Activated naive CD4-positive, alpha-beta T cell treated with anti-CD3 and anti-CD28 coated beads, Interleukin-2, amount 50 U/mL, for 72 hours (primary cell): ENCODE measurements around the gene SERPINA3. TPM values are rescaled to one million over a fixed set of nuclear protein-coding genes. Genes with fewer than 3 reads are reported as not detected.
"Not testable (repeated sequence)": the region's sequence is repeated elsewhere in the genome, so short reads cannot be mapped to it uniquely, and the experiment has no call there.

Experiments used
- ATAC-seq, 2 donors: fragments of 150-1000 bp; cut with Tn5 transposase; 2 replicates each; pipeline ENCODE4 v1.10.0; 2021; ENCODE audit warnings: mild to moderate bottlenecking in 2 of 2, moderate library complexity in 2 of 2
- DNase-seq, 2 donors: peaks; one replicate each; pipeline ENCODE4 v3.0.0; 2021 to 2022; ENCODE audit warnings: low spot score in 2 of 2
- H3K27ac Mint-ChIP-seq, 2 donors: one replicate each; pipeline ENCODE4 v1.8.0; 2022; ENCODE audit warnings: mild to moderate bottlenecking in 2 of 2, mixed read lengths in 2 of 2
- H3K36me3 Mint-ChIP-seq, 2 donors: one replicate each; pipeline ENCODE4 v1.8.0; 2022; ENCODE audit warnings: mixed read lengths in 2 of 2
- H3K9me3 Mint-ChIP-seq, 2 donors: one replicate each; pipeline ENCODE4 v1.8.0; 2022; ENCODE audit warnings: mixed read lengths in 2 of 2
- total RNA-seq, 2 donors: library from RNA; stranded (reverse); gene quantifications; one replicate each; pipeline ENCODE4 v1.2.3, GENCODE V29; 2022

The SERPINA3 gene
- total RNA-seq, 2 donors from 2014 or later = not detected

DNA sequence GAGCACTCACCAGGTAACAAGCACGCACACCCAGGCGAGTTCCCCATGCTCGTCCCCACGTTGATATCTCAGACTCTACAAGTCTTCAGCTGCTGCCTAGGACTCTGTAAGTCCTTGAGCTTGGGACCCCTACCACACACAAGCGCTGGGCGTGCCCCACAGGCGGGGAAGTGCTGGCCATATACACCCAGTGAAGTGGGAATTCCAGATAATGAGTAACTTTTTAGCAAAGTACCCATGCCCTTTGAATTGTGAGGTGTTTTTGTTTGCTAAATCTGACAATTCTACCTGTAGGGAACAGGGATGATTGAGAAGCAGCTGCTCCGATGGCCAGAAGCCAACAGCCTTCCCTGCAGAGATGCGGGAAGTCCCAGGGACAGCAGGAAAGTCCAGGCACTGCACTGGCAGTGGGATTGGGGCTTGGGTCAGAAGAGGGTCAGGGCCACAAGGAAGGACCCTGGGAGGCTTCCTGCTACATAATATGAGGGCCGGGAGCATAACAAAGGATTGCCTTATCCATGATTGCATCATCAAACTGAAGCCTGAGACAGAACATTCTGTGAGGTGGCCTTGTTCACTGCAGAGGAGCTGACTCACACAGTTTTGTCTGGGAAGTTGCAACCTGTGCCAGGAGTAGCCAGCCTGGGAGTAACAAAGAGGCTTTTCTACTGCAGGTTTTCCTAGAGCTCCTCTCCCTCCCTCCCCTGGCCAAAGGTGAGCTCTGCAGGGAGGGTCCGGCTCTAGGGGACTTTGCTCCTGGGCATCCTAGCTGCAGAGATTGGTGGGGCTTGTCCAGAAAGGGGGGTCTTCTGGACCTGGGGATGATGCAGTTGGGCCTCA is 13.2 kb upstream of the SERPINA3 start:
- H3K27ac Mint-ChIP-seq = peak overlapping the region in 1 of 2 donors; percentile 52
- no peak for DNase-seq
- ATAC-seq = no peak

DNA sequence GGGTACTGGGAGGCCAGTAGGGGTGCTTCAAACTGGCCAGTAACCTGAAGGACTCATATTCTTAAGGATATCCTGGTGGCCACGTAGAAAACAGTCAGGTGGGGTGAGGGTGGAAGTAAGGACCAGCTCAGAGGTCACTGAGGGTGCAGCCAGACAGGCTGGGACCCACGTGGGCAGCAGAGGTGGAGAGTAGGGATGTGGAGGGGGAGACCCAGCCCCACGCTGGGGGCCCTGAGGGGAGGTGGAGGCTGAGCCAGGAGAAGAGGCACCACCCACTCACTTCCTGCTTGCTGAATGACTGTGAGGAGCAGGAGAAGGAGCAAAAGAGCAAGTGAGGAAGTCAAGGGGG is 12.6 kb upstream of the SERPINA3 start:
- H3K27ac Mint-ChIP-seq = peak overlapping the region in 1 of 2 donors; percentile 52
- ATAC-seq (no peak), DNase-seq (no peak)
- H3K36me3 Mint-ChIP-seq = no peaks in the 10 kb centered on the region
- no peaks in the 10 kb centered on the region for H3K9me3 Mint-ChIP-seq

More for the DNA sequence above, 13.2 kb upstream of the SERPINA3 start:
- Mint-ChIP-seq H3K36me3 (no peaks in the 10 kb centered on the region), H3K9me3 (no peaks in the 10 kb centered on the region)

DNA sequence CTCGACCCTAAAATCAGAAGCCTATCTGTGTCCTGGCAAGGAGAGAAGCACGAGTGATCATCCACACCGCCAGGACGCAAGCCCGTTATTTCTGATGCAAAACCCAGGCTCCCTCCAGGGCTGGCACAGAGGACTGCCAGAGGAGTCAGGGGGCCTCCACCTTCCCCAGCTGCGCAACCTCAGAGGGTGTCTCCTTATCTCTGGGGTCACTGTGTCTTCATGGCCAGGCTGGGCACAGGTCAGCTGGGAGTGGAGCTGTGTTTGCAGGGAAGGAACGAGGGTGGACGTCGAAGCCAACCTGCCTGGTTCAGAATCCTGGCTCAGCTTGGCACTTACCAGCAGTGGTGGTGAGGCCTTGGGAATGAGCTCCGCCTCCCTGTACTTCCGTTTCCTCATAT is 12.0 kb upstream of the SERPINA3 start:
- H3K27ac Mint-ChIP-seq = no peak overlapping the region
- ATAC-seq (no peak), DNase-seq (no peak)
- no peaks in the 10 kb centered on the region for H3K9me3 Mint-ChIP-seq
- H3K36me3 Mint-ChIP-seq = no peaks in the 10 kb centered on the region

DNA sequence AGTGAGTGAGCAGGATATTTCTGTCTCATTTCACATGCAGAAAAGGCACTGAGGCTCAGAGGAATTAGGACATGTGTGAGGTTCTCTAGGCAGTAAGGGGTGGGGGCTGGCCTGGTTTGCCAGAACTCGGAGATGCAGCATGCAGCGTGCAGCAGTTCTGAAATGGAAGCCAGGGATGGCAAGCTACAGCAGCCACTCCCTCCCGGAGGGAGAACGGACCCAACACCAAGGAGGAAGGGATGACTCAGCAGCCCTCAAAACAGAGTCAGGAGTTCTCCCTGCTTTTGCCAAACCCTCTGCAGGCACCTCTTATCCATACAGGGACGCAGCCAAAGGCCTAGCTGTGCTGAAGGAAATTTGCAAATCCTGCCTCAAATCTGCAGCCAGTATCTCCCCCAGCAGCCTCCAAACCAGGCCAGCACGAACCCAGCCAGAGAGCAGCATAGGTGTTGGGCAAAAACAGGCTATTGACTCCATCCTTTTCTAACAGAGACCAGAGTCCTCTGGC is 10.3 kb upstream of the SERPINA3 start:
- Mint-ChIP-seq H3K27ac (no peak overlapping the region), H3K9me3 (no peaks in the 10 kb centered on the region), H3K36me3 (no peaks in the 10 kb centered on the region)
- no peak for ATAC-seq
- DNase-seq = no peak

DNA sequence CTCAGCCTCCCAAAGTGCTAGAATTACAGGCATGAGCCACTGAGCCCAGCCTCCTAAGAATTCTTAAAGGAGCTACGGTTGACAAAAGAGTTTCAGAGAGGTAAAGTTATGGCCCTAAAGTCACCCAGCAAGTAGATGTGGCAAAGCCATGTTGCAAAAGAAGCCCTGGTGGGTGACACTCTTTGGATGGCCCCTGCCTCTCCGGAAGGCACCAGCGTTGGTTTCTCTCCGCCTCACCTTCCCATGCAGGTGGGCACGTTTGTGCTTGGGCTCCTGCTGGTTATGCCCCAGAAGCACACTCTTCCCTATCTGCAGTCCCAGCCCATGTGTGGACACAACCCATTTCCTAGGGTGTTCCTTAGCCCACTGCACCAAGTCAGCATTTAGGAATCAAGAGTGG is 9.5 kb upstream of the SERPINA3 start:
- Mint-ChIP-seq H3K27ac (no peak overlapping the region), H3K36me3 (no peaks in the 10 kb centered on the region)
- no peak for ATAC-seq

DNA sequence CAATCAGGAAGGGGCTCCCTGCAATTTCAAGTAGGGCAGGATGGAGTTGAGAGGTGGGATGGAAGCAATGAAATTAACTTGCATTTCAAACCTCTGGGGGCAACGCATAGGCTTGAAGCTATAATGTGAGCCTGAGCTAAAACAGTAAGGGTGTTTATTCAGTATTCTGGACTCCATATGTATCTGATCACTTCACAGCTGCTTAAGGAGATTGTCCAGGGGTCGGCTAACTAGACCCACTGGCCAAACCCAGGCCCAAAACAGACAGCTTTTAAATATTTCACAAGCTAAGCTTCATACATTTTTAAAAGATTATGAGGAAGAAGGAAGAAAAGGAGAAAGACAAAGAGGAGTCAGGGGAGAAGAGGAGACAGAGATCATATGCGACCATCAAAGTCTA is 6.8 kb upstream of the SERPINA3 start:
- no peak overlapping the region for H3K27ac Mint-ChIP-seq
- no peaks in the 10 kb centered on the region for H3K36me3 Mint-ChIP-seq
- peaks cover 0 to 7% of the 10 kb centered on the region in 2 donors for H3K9me3 Mint-ChIP-seq
- no peak for ATAC-seq
- DNase-seq = no peak

More for the DNA sequence above, 9.5 kb upstream of the SERPINA3 start:
- no peak for DNase-seq
- H3K9me3 Mint-ChIP-seq = no peaks in the 10 kb centered on the region

DNA sequence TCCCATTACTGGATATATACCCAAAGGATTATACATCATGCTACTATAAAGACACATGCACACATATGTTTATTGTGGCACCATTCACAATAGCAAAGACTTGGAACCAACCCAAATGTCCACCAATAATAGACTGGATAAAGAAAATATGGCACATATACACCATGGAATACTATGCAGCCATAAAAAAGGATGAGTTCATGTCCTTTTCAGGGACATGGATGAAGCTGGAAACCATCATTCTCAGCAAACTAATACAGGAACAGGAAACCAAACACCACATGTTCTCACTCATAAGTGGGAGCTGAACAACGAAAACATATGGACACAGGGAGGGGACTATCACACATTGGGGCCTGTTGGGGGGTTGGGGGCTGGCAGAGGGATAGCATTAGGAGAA is 3.2 kb upstream of the SERPINA3 start:
- DNase-seq, H3K36me3 Mint-ChIP-seq, ATAC-seq, H3K9me3 Mint-ChIP-seq, H3K27ac Mint-ChIP-seq: not testable (repeated sequence)

DNA sequence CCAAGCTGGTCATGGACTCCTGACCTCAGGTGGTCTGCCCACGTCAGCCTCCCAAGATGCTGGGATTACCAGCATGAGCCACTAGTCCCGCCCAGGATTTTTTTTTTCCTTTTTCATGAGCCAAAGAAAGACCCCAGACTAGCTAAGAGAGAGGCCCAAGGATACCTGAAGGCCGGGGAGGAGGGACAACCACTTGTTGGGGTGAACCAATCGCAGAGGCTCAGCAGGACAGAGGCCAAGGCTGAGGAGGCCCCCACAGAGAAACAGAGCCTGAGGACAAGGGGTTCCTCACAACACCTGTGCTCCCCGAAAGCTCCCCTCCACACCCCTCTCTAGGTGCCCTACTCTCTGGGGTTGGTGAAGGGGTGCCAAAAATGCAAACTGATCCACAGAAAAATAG is 1.0 kb upstream of the SERPINA3 start:
- Mint-ChIP-seq H3K27ac (no peak overlapping the region), H3K9me3 (peaks cover 0 to 7% of the 10 kb centered on the region in 2 donors), H3K36me3 (no peaks in the 10 kb centered on the region)
- DNase-seq (no peak), ATAC-seq (no peak)

DNA sequence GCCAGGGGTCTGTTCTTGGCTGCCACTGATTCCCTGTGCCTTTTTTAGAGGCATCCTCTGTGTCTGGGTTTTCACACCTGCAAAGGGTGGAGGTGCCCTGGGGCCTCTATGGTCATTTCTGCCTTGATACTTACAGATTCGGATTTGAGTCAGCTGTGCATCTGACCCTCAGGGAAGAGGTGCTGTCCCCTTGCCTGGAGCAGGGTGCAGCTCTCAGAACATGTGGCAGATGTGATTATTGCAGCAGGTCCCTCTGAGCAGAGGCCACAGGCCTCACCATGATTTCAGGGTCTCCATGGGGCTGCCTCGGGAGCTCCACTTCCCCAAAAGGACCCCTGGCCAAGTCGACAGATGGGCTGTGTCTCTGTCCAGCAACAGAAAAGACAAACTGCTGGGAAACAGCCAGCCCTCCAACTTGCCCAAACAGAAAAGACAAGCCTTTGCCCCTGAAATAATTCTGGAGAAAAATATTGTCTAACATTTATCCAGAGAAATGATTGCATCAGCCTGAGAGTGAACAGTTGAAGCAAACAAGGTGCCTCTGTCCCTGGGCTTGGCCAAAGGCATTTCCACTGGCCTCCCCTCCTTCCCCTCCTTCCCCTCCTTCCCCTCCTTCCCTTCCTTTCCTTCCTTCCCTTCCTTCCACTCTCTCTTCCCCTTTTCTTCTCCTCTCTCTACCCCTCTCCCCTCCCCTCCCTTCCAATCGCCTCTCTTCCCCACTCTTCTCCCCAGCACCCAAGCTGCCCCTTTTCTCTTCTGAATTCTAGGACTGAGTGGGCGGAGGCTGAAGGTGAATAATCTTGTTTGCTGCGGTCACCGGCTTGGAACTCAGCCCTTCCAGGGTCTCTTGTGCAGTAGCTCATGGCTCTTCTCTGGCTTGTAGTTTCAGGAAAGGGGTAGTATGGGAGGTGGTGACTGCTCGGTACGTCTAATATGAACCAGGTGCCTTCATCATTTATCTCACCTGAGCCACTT is 676 bp downstream of the SERPINA3 start:
- H3K9me3 Mint-ChIP-seq = peaks cover 0 to 21% of the 10 kb centered on the region in 2 donors
- H3K36me3 Mint-ChIP-seq = peaks cover 0 to 8% of the 10 kb centered on the region in 2 donors
- ATAC-seq (no peak), DNase-seq (no peak)
- no peak overlapping the region for H3K27ac Mint-ChIP-seq

DNA sequence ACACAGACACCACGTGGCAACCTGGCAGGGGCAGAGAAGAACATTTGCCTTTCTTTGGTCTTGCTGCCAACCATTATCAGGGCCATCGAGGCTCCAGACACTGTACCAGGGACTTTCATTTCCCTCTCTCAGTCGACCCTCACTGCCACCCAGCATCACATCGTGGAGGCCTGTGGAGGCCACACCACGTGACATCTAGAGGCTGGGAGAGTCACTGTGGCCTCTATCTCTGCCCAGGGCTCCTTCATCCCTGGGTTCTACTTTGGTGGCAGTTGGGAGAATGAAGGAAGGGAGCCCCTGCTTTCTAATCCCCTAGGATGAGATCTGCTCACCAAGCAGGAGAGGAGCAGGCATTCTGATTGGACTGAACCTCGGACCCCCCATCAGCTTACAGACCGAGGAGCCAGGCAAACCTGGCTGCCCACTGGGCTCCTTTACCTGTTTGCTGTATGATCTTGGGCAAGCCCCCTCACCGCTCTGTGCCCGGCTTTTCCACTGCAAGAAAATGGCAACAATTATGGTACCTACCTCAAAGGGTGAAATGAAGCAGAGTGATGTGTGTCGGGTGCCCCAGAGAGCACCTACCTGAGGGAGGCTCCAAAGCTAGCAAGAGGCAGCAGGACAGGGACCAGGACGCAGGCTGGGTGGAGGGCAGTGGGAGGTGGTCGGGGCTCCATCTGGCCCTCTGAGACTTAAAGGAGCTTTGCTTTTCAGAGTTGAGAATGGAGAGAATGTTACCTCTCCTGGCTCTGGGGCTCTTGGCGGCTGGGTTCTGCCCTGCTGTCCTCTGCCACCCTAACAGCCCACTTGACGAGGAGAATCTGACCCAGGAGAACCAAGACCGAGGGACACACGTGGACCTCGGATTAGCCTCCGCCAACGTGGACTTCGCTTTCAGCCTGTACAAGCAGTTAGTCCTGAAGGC is 1.8 kb downstream of the SERPINA3 start:
- Mint-ChIP-seq H3K36me3 (peaks cover 0 to 19% of the 10 kb centered on the region in 2 donors), H3K27ac (no peak overlapping the region), H3K9me3 (peaks cover 0 to 26% of the 10 kb centered on the region in 2 donors)
- ATAC-seq (no peak), DNase-seq (no peak)

DNA sequence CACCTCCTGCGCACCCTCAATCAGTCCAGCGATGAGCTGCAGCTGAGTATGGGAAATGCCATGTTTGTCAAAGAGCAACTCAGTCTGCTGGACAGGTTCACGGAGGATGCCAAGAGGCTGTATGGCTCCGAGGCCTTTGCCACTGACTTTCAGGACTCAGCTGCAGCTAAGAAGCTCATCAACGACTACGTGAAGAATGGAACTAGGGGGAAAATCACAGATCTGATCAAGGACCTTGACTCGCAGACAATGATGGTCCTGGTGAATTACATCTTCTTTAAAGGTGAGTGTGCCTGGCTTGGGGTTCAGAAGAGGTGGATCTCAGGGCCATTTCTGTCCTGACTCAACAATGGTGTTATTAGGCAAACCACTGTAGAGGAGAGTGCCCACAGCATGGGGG is 2.6 kb downstream of the SERPINA3 start:
- ATAC-seq (no peak), DNase-seq (no peak)
- H3K36me3 Mint-ChIP-seq = peaks cover 0 to 27% of the 10 kb centered on the region in 2 donors
- no peak overlapping the region for H3K27ac Mint-ChIP-seq
- peaks cover 0 to 27% of the 10 kb centered on the region in 2 donors for H3K9me3 Mint-ChIP-seq

DNA sequence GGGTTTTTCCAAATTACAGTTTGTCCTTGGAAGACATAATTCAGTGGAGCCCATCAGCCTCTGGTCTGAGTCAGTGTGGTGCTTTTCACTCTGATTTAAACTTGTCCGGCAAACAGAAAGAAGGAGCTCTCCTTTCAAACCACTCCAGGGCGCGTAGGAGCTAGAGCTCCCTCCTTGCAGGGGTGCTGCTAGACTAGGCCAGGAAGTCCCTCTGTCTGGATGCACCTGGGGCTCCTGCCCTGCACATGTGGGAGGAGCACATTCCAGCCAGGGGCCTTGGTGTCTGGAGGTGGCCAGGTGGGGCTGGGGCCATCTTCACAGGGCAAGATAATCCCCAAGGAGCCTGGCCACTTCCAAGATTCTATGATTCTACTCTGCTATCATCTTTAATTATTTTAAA is 3.1 kb downstream of the SERPINA3 start:
- Mint-ChIP-seq H3K36me3 (peaks cover 0 to 27% of the 10 kb centered on the region in 2 donors), H3K9me3 (peaks cover 0 to 31% of the 10 kb centered on the region in 2 donors), H3K27ac (no peak overlapping the region)
- ATAC-seq (no peak), DNase-seq (no peak)

DNA sequence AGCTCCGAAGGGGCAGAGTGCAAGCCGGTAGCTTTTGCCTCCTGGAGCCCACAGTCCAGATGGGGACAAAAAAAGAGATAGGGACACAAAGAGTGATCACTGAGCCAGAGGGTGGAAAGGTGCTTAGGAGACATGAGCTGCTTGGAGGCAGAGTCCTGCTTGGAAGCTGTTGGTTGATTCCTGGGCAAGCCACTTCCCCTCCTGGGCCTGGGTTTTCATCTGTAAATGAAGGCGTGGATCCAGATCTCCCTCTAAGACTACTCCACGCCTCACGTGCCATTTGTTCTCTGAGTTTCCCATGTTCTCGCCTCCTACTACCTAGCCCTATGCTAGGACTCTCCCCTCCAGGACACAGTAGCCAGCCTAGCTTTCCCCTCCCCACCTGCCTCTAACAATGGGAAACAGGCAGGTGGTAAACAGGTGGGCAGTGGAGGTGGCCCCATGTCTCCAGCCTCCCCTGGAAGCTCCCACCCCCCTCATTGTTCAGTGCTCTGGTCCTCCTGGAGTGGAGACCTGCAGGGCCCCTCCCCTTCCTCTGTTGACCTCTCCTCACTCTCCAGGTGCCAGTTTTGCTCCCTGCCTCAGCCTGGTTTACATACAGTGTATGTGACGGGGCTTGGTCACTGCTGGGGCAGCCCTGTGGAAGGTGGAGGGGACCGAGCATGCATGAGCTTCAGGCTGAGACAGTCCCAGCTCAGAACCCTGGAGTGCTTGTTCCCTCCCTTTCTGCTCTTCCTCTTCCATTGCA is 3.8 kb downstream of the SERPINA3 start:
- Mint-ChIP-seq H3K27ac (no peak overlapping the region), H3K36me3 (peaks cover 0 to 27% of the 10 kb centered on the region in 2 donors), H3K9me3 (peaks cover 0 to 31% of the 10 kb centered on the region in 2 donors)
- DNase-seq = no peak
- no peak for ATAC-seq

DNA sequence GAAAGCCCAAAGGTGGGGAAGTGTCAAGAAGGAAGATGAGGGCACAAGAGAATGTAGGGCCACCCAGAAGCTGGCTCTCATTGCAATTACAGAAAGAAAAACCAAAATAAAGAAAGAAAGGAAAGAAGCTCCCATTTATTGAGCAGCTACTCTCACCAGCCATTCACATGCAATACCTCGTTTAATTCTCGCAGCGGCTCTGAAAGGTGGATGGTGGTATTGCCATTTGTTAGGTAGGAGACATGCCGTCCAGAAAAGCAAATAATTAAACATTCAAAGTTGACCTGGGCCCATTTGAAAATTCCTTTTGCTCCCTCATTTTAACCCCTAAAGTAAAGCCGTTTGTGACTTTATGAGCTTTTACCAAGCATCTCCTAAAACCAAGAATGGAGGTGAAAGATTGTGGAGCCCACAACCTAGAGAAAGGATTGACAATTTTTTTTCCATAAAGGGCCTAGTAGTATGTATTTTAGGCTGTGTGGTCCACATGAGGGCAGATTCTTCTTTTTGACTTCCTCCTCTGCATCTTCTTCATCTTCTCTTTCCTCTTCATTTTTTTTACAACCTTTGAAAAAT is 5.3 kb downstream of the SERPINA3 start:
- no peak for ATAC-seq
- H3K27ac Mint-ChIP-seq = no peak overlapping the region
- peaks cover 0 to 27% of the 10 kb centered on the region in 2 donors for H3K36me3 Mint-ChIP-seq
- no peak for DNase-seq
- peaks cover 0 to 31% of the 10 kb centered on the region in 2 donors for H3K9me3 Mint-ChIP-seq
